ENCODE results near the gene SASH1.

SASH1 gene

DNA sequence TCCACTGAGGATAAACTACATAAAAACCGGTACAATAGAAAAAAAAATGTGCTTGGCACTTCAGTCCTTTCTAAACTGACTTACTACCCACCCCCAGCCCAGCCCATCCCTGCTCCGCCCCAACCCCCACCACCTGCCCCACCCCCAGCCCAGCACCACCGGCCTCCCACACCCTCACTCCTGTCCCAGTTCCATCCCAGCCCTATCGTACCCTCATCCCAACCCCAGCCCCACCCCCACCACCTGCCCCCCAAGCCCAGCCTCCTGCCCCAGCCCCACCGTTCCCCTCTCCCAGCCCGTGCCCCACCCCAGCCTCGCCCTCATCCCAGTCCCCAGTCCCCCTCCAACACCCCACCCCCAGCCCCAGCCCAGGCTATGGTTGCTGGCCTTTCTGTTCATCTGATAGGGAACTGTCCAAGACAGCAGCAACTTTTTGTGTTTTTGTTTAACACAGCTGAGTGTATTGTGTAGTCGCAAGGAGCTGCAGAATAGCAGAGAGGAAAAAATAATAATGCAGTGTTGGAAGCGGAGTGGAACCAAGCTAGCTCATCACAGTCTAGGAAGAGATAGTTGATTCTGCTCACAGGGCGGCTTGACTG is 61.9 kb downstream of the SASH1 start:
- no peak for DNase-seq (ENCODE audit: low spot score)

GRCh38 chr6:148405894-148406293 is 63.3 kb downstream of the SASH1 start:
- no peak for DNase-seq (ENCODE audit: low spot score)

DNA sequence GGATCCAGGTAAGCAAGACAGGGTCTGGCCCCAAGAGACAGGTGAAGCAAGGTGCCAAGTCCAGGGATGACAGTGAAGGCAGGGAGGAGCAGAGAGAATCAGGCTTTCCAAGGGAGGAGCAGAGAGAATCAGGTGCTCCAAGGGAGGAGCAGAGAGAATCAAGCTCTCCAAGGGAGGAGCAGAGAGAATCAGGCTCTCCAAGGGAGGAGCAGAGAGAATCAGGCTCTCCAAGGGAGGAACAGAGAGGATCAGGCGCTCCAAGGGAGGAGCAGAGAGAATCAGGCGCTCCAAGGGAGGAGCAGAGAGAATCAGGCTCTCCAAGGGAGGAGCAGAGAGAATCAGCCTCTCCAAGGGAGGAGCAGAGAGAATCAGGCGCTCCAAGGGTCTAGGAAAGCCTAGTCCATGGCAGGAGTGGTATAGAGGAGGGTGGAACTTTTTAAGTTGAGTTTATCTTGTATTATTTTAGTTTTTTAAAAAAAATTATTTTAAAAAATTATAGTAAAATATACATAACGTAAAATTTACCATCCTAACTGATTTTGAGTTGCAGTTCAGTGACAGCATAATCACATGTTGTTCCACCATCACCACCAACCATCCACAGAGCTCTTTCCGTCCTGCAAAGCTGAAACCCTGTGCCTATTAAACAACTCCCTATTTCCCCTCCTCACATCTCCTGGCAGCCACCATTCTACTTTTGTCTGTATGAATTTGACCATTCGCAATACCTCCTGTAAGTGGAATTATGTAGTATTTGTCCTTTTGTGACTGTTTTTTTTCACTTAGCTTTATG is 64.1 kb downstream of the SASH1 start:
- no peak for DNase-seq (ENCODE audit: low spot score)

DNA sequence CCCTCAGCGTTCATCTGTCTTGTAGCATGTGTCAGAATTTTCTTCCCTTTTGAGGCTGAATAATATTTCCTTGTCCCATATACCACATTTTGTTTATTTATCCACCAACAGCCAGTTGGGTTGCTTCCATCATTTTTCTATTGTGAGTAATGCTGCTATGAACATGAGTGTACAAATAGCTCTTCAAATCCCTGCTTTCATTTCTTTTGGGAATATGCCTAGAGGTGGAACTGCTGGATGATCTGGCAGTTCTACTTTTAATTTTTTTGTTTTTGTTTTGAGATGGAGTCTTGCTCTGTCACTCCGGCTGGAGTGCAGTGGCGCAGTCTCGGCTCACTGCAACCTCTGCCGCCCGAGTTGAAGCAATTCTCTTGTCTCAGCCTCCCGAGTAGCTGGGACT is 64.7 kb downstream of the SASH1 start:
- no peak for DNase-seq (ENCODE audit: low spot score)

DNA sequence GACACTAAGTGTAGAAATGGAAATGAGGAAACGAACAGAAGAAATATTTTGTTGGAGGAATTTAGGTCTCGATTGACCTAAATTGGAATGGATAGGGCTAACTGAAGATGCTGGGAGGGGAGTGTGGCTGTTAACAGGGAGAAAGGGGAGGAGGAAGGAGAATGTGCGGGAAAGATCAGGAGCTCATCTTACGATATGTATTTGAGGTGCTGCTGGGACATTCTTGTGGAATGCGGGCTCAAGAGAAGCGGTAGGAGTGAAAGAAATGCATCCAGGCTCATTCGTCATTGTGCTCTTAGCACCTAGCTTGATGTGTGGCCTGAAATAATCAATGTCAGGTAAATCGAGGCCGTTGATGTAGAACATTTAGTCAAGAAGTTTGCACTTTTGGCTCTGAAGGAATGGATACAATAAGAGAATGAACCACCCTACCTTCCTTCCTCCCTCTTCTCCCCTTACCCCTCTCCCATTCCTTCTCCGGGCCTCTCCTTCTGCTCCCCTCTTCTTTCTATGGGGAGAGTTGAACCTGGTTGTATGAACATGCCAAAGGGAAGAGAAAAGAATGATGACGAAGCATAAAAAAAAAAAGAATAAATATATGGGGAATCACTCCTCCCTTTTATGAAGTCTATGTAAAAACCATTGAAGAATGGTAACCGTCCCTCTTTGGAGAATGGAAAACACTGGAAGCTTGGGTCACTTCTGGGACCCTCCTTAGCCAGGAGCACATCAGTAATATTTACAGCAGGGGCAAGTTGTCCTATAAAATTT is 70.9 kb downstream of the SASH1 start:
- no peak for DNase-seq (ENCODE audit: low spot score)

GRCh38 chr6:148414092-148414489 is 71.5 kb downstream of the SASH1 start:
- DNase-seq (ENCODE audit: low spot score) = no peak

DNA sequence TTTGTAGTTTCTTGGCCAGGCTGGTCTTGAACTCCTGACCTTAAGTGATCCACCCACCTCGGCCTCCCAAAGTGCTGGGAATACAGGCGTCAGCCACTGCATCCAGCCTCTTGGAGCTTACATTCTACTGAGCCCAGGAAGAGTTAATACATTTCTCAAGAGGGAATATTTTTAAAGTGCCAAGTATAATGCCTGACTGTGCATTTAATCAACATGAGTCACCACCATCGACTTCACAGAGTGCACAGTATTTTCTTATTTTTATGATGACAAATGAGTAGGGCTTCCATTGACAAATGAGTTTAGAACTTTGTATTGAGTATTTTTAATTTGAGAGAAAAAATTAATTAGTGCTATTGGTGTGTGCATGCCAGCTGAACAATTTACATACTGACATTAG is 72.2 kb downstream of the SASH1 start:
- no peak for DNase-seq (ENCODE audit: low spot score)

DNA sequence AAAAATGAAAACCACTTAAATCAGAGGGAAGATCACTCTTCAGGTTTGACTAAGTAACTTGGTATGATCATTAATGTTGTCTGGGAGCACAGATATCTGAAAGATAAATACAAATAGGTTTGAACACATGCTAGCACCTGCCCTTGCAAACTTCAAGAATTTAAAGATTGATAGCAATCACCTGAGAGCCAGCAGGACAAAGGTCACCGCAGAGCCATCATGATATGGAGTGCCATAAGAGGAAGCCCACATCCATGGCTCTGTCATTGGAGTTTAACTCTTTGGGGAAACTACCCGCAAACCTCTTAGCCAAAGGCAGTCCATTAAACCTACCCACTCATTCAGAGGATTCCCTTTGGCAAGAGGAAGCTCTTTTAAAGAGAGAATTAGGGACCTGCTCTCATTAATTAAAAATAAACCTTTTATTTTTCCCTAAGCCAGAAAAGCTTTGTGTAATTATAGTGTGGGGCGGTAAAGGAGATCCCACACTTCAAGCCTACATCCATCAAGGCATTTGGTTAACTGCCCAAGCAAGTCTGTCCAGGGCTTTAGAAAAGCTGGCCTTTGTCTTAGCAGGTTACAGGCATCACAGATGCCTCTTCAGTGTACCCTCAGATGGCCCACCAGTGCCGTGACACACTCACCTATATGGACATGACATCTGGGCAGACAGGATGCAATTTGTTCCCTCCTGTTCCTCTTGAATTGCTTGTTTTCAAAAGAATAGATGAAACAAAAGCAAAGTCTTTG is 73.0 kb downstream of the SASH1 start:
- no peak for DNase-seq (ENCODE audit: low spot score)

DNA sequence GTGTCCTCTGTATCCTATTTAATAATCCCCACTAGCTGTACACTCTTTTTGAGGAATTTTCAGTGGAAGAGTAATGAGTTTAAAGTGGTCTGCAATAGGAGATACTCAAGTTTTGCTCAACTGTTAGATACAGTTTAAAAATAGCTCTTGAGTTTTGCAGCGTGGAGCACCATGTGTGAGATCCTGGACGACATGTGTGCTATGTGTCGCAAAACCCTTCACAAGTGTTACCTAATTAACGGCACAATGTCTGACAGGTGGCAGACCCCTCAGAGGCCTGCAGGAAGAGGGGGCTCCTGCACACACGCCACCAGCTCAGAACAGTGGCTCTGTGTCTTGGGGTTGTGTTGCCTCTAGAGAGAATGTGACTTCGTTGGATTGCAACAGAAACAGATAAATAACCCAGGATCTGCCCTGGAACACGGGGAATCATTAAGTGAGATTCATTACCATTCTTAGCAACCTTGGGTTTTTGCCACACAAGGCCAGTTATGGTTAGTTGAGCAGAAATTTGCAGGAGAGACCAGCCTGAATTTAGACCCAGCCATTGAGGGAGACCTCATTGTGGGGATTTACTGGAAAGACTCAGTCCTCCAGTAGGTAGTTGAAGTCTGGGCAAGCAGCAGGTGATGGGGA is 73.8 kb downstream of the SASH1 start:
- no peak for DNase-seq (ENCODE audit: low spot score)

DNA sequence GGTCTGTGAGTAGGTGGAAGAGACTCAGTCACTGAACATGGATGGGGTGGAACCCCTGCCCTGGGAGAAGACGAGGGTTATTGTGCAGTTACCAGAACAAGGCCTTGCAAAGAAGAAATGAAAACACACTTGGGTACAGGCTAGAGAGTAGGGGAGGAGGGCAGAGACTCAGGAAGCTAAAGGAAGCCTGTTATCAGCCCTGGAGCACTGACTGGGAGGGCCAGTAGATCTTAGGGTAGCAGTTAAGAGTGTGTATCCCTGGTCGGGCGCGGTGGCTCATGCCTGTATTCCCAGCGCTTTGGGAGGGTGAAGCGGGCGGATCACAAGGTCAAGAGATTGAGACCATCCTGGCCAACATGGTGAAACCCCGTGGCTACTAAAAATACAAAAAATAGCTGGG is 74.4 kb downstream of the SASH1 start:
- no peak for DNase-seq (ENCODE audit: low spot score)

- no peak for DNase-seq (ENCODE audit: low spot score)
These were observed 76.8 kb downstream of the SASH1 start for GRCh38 chr6:148419430-148419829.

DNA sequence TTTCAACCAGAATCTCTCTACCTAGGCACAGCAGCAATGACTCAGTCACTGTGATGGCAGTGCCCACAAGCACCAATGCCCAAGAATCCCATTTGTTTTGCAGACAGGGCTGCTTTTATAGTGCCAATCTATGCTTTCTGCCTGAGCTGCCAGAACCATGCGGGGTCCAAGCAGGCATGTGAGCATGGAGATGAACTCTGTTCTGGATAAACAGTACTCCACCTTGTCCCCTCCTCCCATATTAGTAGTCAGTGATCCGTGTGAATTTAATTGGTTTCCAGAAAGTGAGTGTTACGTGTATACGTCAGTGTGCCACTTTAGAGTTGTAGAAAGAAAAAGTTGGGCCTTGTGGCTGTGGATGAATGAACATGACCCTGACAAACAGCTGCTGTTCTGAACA is 79.4 kb downstream of the SASH1 start:
- DNase-seq (ENCODE audit: low spot score) = no peak

DNA sequence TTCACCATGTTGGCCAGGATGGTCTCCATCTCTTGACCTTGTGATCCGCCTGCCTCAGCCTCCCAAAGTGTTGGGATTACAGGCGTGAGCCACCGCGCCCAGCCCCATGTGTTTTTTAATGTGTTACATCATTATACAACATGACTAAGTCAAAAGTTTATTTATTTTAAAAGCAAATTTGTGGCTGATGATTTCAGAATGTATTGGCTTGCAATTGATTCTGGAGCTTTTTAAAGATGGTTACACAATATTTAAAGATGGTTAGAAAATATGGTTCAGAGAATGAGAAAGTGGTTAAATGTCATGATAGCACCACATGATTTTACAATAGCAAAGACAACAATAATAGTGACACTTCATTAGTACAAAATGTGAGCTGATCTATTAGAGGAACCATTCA is 80.5 kb downstream of the SASH1 start:
- no peak for DNase-seq (ENCODE audit: low spot score)

- DNase-seq (ENCODE audit: low spot score) = no peak
These were observed 81.1 kb downstream of the SASH1 start for GRCh38 chr6:148423601-148424270.

- DNase-seq (ENCODE audit: low spot score) = no peak
These were observed 82.8 kb downstream of the SASH1 start for GRCh38 chr6:148425443-148425842.

DNA sequence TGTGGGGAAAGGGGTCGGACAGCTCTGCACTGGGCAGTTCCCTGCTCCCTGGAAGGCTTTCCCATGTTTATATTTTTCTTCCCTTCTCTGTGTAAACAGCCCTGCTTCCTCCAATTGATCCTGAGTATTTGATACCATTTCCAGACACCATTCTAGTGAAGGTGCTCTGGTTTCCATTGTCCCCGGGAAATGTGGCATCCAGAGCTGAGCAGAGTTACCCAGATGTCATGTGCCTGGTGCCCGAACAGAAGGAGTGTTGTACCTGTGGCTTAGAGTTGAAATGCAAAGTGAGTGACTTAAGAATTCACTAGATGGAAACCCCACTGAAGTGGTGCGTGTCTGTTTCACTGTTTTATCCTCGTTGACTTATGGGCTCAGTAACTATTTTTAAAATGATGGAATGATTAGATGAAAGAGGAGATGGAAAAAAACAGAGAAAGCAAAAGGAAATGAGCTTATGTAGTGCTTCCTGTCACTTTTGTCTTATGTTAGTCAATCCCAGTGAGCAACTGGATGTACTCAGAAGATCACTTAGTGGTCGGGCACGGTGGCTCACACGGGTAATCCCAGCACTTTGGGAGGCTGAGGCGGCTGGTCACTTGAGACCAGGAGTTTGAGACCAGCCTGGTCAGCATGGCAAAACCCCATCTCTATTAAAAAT is 83.8 kb downstream of the SASH1 start:
- no peak for DNase-seq (ENCODE audit: low spot score)

DNA sequence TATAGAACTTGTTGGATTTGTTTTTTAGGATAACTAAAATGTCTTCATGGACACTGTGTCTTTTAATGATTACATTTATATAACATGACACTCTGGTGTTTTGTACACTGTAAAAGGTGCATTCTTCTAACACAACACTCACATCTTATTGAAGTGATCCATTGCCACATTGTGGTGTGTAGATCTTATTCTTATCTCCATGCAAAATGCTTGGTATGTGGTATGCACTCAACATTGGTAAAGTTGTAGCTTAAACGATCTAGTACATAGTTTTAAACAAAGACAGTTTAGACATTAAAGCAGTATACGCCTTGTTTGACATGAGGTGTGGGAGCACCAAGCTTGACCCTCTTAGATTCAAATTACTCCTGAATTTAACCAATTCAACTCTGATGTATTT is 84.7 kb downstream of the SASH1 start:
- DNase-seq (ENCODE audit: low spot score) = no peak

DNA sequence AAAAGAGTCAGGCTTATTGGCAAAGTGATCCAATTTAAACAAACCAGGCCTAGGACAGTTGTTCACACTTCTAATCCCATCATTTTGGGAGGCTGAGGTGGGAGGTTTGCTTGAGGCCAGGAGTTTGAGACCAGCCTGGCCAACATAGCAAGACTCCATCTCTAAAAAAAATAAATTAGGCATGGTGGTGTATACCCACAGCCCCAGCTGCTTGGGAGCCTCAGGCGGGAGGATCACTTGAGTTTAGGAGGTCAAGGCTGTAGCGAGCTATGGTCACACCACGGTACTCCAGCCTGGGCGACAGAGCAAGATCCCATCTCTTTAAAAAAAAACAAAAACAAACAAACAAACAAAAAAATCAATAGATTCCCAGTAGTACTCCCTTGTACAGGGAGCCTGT is 86.8 kb downstream of the SASH1 start:
- no peak for DNase-seq (ENCODE audit: low spot score)

GRCh38 chr6:148430897-148431296 is 88.3 kb downstream of the SASH1 start:
- DNase-seq (ENCODE audit: low spot score) = no peak

DNA sequence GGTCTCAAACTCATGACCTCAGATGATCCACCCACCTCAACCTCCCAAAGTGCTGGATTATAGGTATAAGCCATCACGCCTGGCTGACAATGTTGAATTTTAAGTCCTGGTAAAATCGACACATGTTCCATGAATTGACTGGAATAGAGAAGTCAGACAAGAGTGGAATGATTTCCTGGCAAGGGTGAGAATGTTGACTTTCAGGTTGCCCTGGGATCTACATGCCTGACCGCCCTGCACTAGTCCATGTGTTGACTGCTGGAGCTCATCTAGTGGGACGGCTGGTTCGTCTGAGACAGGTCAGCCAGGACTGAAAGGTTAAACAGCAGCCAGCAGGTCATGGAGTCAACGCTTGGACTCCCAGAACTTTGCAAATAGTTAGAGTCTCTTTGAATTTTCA is 88.8 kb downstream of the SASH1 start:
- DNase-seq (ENCODE audit: low spot score) = no peak

Measured in SK-N-DZ (cell line).